ENCODE results near the gene AKAP8L.
"Not testable (repeated sequence)": the region's sequence is repeated elsewhere in the genome, so short reads cannot be mapped to it uniquely, and the experiment has no call there.

Gene AKAP8L

GRCh38 chr19:15340086-15340485 lies 78.7 kb downstream of the AKAP8L start:
- TF ChIP-seq CTCF (IDR thresholded peaks at IDR 0.05; ENCODE audit: control extremely low read depth, extremely low read depth, low read depth, missing control alignments), result no peak
- POLR2A ChIA-PET, result no interaction called here
- CTCF ChIA-PET, result no interaction called here
- DNase-seq (ENCODE audit: extremely low spot score), result no peak

DNA sequence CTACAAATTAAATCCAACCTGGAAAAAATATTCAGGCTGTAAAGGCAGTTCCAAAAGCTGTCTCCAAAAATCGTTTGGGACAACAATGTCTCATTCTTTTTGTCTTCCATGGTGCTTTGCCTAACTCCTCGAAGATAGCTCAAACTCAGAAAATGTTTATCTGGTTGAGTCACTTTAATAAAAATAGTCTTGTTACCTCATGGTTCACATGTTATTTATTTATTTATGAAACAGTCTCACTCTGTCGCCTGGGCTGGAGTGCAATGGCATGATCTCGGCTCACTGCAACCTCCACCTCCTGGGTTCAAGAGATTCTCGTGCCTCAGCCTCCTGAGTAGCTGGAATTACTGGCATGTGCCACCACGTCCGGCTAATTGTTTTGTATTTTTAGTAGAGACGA lies 81.6 kb downstream of the AKAP8L start:
- CTCF ChIA-PET, result interaction anchor here (0.6 to 1.1 kb wide), 5 partner anchors 9 to 82 kb away, joined by 3 read pairs; partner anchors contain the start of gene AKAP8L
- POLR2A ChIA-PET, result no interaction called here

GRCh38 chr19:15335992-15336391 lies 82.8 kb downstream of the AKAP8L start:
- CTCF ChIA-PET, result interaction anchor here (1.0 to 1.1 kb wide), 2 partner anchors 10 to 24 kb away, joined by 3 to 4 read pairs; no protein-coding TSS in a partner anchor
- POLR2A ChIA-PET; DNase-seq (ENCODE audit: extremely low spot score): not testable (repeated sequence)

More for the DNA sequence above, 81.6 kb downstream of the AKAP8L start:
- TF ChIP-seq CTCF (IDR thresholded peaks at IDR 0.05; ENCODE audit: control extremely low read depth, extremely low read depth, low read depth, missing control alignments), result no peak
- no peak for DNase-seq (ENCODE audit: extremely low spot score)

GRCh38 chr19:15332311-15332996 lies 86.3 kb downstream of the AKAP8L start, which contains the start of gene BRD4:
TSS of gene BRD4 (minus strand) at chr19:15332539. CDS start at chr19:15273099, 59,440 bp downstream.
- DNase-seq (ENCODE audit: extremely low spot score), result peak; percentile 88
- ChIA-PET POLR2A (interaction anchor here (2.1 to 2.3 kb wide), 2 partner anchors 44 to 47 kb away, joined by 8 to 22 read pairs; partner anchors contain the start of gene AKAP8), CTCF (interaction anchor here (0.9 to 1.5 kb wide), 2 partner anchors 39 to 86 kb away, joined by 3 read pairs; partner anchors contain the start of gene AKAP8L)

DNA sequence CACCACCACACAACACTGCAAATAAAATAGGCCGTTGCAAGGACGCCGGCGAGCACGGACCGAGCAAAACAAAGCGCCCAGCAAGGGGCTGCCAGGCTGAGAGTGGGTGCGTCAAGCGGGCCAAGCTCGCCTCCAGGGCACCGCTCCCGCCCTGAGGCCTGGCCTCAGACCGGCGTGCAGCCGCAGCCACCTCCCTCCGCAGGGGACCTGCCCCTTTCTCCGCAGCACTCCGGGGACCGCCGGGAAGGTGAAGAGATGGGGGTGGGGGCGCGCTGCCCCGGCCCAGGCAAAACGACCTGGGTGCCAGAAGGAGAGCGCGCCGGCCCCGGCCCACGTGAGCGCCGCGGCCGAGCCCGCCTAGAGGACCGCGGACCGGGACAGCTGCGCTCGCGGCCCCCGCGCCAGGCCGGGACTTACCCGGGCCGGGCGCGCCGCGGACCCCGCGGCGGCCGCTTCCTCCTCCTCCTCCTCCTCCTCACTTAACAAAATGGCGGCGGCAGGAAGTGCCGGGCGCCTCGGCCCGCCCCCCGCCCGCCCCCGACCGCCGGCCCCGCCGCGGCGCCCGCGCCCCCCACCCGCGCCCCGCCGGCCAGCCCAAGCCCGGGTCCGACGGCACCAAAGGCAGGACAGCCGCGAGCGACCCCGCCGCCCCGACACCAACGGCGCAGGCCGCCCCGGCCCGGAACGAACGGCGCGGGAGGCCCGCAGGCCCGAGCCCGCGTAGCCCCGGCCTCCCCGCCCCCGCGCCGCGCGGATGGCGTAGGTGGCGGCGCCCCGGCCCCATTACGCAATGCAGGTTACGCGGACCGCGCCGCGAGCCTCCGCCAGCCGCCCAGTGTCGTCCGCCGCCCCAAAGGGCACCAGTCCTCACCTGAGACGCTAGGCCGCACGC lies 87.1 kb downstream of the AKAP8L start:
- no peak for TF ChIP-seq CTCF (IDR thresholded peaks at IDR 0.05; ENCODE audit: control extremely low read depth, extremely low read depth, low read depth, missing control alignments)
- ChIA-PET CTCF (no interaction called here), POLR2A (no interaction called here)
- DNase-seq (ENCODE audit: extremely low spot score), result peak; percentile 73

More at GRCh38 chr19:15332311-15332996, 86.3 kb downstream of the AKAP8L start, which contains the start of gene BRD4:
- no peak for TF ChIP-seq CTCF (IDR thresholded peaks at IDR 0.05; ENCODE audit: control extremely low read depth, extremely low read depth, low read depth, missing control alignments)

DNA sequence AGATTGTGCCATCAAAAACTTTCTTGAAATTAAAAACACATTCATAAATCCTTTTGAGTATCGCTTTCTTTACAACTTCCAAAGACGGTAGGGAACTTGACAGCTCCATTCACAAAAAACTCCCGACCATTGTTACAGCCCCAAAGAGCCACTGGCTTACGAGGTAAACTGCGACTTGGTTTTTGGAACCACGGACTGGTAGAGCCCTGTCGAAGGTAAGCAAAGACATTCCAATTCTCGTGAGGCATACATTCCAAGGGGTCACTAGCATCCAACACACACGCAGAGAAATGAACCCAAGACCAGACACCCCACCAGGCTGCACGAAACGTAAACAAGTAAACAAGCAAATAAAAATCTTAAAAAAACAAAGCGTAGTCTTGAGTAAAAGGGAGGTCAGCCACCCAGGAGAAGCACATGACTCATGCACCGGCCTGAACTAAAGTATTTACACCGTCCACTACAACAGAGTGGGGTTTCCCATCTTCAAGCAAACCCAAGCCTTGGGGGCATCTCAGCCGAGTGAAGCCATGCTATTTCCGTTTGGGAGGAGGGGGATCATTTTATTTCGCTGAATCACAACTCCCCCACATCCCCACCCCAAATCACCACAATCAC lies 87.9 kb downstream of the AKAP8L start:
- no peak for TF ChIP-seq CTCF (IDR thresholded peaks at IDR 0.05; ENCODE audit: control extremely low read depth, extremely low read depth, low read depth, missing control alignments)
- POLR2A ChIA-PET, result no interaction called here

More for the DNA sequence above, 87.9 kb downstream of the AKAP8L start:
- DNase-seq (ENCODE audit: extremely low spot score), result no peak
- CTCF ChIA-PET, result interaction anchor here (1.1 to 1.7 kb wide), 2 partner anchors 14 to 43 kb away, joined by 4 to 6 read pairs; no protein-coding TSS in a partner anchor

Data from GM10248 (cell line).